ENCODE measurements around the gene PRCC.

Gene PRCC

GRCh38 chr1:156766298-156767100, 836 bp upstream of the PRCC start:
- no peak for DNase-seq

- DNase-seq: peak; percentile 31
These were observed 707 bp downstream of the PRCC start for GRCh38 chr1:156767879-156768604.

- no peak for DNase-seq
These were observed 1.4 kb downstream of the PRCC start for GRCh38 chr1:156768610-156769295.

DNA sequence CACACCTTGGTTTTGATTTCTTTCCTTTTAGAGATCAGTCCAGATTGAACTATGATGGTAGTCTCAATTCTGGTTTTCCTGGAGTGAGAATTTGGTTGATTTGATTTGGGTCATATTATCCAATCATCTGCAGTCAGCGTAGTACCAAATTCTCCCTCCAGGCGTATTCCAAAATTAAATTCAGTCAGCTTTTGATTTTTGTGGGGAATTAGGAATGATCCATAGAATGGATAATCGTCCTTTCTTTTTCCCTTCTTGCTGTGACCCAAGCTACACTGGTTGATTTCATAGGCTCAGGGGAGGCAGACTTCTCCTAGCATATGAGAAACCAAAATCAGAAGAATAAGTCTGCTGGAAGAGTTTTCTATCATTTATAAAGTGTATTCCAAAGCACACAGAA, 4.9 kb downstream of the PRCC start:
- no peak for DNase-seq

- no peak for DNase-seq
These were observed 5.6 kb downstream of the PRCC start for GRCh38 chr1:156772728-156773497.

GRCh38 chr1:156773607-156774006, 6.3 kb downstream of the PRCC start:
- DNase-seq: no peak

- no peak for DNase-seq
These were observed 8.5 kb downstream of the PRCC start for GRCh38 chr1:156775799-156776198.

DNA sequence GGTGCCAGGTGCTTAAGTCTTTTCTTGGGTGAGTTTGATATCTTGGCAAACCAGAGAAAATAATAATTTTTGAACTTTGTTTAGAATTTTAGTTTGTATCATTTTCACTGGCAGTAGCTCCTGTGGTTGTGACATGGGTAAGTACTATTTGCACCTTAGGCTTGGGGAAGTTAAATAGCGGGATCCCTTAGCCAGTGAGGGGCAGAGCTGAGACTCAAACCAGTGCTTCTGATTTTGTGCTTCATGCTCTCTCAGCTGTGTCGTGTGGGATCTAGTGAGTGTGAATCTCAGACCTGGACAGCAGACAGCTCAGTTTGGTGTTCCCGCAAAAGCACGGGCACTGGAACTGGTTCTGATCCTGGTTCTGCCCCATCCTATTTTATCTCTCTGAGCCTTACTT, 9.6 kb downstream of the PRCC start:
- no peak for DNase-seq

DNA sequence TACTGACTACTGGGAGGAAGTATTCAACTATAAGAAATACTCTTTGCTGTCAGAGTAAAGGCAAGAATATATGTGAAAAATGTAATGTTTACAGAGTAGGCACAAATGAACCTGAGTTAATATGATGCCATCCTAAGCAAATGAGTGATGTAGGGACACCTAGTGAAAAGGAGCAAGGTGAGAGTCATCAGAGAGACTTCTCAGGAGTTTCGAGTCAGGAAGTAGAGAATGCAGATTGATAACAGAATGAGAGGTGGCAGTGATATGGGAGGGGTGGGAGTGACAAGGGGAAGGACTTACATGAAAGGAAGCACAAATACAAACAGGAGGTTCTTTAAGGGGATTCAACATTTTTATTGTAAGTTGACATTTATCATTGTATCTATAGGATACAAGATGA, 10.2 kb downstream of the PRCC start:
- no peak for DNase-seq

DNA sequence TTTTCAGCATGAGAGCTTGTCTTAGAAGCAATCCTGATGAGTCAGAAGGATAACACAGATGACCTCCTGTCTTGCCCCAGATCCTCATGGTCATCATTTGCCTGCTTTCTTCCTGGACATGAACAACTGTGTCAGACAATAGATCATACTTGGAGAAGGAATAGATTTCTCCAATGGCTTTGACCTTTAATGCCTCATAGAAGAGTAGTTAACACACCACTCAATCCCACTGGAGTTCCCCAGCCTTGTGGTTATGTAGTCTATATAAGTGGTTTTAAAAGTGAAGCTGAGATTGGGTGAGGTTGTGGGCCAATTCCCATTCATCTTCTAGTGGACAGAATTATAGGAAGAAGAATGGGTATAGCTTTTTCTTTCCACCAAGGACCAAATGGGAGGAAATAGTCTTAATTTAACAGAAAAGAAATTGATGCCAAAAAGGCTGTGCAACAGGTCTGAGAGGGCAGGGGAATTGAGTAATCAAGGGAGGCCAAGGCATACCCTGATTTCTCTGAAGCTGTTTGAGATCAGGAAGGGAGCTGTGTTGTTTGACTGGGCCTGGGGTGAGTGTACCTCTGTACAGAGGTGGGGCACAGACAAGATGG, 14.4 kb downstream of the PRCC start:
- DNase-seq: no peak

DNA sequence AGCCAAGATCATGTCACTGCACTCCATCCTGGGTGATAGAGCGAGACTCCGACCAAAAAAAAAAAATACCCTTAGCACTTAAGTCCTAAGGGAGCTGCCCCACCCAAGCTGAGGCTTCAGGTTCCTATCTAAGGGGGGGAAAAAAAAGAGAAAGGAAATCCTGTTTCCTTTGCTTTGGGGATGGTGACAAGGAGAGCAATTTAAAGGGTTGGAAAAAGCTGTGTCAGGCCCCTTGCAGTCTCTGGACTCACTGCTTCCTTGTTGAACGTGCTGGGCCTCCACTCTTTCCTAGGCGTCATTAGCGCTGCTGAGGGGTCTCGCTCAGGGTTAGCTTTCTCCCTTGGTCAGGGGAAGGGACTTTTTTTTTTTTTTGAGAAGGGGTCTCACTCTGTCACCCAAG, 18.1 kb downstream of the PRCC start:
- no peak for DNase-seq

DNA sequence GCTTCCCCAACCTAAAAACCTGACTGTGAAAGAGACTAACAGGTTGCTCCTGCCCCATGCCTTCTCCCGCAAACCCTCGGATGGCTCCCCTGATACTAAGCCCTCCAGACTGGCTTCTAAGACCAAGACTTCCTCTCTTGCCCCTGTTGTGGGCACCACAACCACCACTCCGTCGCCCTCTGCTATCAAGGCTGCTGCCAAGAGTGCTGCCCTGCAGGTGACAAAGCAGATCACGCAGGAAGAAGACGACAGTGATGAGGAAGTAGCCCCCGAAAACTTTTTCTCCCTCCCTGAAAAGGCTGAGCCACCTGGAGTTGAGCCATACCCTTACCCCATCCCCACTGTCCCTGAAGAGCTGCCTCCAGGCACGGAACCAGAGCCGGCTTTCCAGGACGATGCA, 19.3 kb downstream of the PRCC start:
- no peak for DNase-seq

- DNase-seq: no peak
These were observed 20.8 kb downstream of the PRCC start for GRCh38 chr1:156788136-156788535.

DNA sequence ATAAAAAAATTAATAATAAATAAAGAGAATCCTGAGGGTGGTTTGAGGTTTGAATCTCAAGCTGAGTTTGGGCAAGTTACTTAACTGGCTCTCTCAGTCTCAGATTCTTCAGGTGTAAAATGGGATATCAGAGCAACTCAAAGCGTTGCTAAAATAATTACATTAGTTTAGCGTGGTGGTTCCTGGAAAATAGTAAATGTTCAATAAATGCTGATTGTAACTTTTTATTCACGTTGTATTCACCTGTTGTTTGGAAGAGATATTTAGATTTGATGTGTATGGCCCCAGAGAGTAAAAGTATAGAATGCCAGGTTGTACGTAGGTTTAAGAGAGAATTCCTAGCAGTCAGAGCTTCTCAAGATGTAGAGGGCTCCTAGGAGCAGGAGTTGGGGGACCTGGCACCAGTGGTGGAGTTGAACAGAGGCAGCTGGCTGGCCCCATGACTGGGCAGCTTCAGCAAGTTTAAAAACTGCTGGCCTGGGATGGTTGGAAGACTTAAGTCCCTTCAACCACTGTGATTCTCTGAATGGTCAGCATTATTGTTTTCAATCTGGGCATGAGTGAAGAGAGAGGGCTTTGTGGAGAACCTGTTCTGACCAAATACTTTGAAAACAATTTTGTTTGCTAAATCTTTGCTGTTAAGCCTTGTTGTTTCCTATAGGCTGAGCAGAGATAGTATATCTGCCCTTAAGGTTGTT, 22.4 kb downstream of the PRCC start:
- no peak for DNase-seq

- DNase-seq: no peak
These were observed 27.4 kb downstream of the PRCC start for GRCh38 chr1:156794506-156795373.

DNA sequence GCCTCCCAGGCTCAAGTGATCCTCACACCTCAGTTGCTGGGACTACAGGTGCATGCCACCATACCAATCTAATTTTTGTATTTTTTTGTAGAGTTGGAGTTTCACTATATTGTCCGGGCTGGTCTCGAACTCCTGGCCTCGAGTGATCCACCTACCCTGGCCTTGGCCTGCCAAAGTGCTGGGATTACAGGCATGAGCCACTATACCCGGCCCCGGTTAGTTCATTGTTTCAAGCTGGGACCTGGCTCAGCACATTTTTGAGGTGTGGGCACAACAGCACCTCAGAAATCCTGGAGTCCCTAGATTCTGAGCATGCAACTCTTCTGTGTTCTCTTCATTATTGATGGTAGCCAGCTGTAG, 28.0 kb downstream of the PRCC start:
- DNase-seq: no peak

- no peak for DNase-seq
These were observed 28.5 kb downstream of the PRCC start for GRCh38 chr1:156795787-156796186.

DNA sequence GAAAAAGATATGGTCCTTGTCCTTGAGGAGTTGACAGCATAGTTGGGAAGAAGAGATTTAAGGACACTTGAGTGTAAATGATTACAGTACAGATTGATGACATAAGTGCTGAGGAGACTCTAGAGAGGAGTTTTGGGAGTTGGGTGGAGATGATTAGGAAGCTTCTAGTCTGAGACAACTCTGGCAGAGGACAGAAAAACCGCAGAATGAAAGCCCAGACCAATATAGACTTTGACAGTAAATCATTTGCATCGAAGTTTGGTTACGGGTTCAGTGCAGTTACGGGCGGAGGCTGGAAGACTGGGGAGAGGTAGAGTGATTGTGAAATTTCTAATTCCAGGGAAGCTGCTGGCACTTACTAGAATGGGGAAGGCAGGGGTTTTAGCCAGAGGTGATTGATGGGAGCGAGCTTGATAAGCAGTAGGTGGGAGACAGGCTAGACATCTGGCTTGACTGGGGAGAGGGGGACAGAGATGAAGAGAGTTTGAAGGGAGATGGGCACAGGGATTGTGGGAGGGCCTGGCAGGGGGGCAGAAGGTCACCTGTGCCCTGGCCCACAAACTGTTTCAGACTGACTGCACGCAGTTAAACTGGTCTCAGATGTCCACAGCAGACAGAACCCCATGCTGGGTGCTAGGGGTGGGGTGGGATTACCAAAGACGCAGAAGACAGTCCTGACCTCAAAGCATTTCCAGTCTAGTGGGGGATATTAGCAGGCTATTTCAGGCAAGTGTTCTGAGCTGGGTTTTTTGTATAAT, 29.2 kb downstream of the PRCC start:
- no peak for DNase-seq

DNA sequence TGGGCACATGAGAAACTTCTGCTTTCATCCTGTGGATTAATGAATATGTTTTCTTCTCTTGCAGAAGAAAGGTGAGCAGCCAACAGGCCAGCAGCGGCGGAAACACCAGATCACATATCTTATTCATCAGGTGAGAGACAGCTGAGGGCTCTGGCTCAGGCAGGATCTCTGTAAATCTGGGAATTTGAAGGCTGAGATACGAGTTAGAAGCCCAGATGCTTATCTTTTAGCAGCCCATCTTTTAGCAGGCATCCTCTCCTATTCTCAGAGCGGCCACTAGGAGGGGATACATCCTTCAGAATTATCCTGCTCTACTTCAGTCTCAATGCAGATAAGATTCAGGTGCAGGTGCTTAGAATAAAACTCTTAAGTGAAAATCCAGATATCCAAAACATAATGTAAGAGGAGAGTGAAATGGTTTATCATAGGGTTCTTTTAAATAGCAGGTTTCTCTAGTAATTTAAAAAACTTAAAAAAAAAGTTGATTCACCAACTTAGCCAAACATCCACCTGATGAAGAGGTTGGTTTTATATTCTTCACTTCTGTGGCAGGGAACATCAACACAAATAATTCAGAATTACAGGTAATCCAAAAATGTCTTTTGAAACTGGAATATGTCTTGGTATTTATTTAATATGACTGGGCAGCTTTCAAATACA, 30.0 kb downstream of the PRCC start:
- DNase-seq: peak; percentile 80

Measured in CD4-positive, alpha-beta T cell treated with Interleukin-21 for 1 hour (primary cell).